Pons (tissue), 1 donor: ENCODE measurements around the gene TRIO.

Experiments
- DNase-seq: peaks from one replicate; pipeline ENCODE4 v3.0.0-alpha.2; 2016; ENCODE audit warnings: low spot score

Gene TRIO

DNA sequence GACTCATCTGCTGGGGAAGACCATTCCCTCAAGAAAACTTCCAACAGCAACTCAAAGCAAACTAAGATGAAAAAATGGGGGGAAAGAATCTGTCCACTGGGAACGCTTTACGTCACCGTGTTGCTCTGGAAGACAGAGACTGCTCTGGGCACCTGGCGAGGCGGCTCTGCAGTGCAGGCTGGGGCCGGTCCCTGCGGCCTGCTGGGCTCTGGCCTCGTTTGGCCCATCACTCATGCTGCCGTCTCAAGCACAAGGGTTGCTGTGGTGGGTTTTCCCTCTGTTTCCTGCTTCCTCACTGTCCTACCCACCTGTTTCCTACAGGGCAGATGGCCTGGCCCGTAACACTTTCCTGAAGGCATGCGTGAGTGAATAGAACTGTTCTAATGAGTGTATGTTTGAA lies 345.6 kb downstream of the TRIO start:
- no peak for DNase-seq

DNA sequence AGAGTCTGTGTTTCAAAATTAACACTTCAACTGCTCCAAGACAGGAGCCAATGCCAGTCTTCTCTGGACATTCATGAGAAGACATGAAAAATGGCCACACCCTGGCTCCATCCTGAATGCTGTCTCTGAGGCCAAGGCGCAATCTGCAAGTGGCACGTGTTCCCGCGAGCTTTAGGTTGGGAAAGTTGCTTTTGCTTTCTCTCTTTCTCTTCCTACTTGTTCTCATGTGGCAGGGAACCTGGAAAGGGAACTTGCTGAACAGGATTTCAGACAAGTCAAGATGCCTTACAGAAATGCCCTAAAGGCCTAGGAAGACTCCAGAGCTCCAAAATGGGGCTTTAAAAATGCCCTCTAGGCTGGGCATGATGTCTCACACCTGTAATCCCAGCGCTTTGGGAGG lies 346.5 kb downstream of the TRIO start:
- DNase-seq = peak; percentile 45

DNA sequence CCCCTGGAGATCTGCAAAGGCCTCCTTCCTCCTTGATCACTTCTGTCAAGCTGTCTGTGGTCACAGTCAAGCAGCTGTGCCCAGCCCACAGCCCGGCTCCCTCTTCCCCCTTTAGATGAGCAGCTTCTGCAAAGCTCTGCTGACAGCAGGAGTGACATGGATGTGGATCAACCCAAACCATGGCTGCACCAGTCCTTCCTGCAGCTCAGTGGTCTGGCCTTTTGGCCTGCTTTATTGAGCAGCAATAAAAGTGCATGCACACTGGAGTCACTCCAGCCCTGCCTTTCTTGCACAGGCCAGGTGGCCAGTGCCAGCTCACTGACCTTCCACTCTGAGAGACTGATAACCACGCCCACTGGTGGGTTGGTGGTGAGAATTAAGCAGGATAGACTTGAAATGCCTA lies 347.2 kb downstream of the TRIO start:
- peak; percentile 55 for DNase-seq

DNA sequence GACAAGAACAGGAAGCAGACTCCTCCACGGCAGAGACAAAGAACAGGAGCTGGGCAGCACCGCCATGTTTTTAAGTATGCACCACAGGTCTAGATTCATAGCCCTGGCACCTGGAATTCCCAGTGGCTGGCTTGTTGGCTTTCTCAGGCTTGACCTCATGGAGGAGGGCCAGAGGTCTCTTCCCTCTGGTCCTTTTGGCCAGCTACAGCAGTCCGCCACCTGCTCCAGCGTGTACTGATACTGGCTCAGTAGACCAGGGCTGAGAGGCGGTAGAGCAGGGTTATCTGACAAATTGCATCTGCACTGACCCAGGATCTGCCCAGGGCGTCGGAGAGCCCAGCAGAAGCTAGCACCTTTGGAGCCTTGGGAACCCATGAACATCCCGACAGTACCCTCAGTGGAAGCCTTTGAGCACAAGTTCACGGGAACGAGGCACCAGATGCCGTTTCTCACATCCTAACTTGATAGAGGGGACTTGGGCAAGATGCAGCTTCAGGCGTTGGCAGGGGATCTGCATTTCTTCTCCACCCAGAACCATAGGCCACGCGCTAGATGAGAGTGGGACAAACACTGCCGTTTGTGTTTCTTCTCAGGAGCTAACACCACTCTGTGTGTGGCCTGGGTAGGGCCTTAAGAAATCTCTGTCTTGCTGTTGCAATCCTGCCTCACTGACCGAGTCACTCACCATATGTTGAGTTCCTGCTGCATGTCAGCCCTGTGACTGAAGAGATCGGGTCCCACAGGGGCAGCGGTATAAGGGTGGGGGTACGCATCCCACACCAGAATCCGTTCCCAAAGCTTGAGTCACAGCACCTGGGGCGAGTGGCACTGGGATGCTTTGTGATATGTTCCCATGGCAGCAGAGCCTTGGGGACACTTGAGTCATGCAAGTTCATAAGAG lies 348.1 kb downstream of the TRIO start:
- DNase-seq = no peak

DNA sequence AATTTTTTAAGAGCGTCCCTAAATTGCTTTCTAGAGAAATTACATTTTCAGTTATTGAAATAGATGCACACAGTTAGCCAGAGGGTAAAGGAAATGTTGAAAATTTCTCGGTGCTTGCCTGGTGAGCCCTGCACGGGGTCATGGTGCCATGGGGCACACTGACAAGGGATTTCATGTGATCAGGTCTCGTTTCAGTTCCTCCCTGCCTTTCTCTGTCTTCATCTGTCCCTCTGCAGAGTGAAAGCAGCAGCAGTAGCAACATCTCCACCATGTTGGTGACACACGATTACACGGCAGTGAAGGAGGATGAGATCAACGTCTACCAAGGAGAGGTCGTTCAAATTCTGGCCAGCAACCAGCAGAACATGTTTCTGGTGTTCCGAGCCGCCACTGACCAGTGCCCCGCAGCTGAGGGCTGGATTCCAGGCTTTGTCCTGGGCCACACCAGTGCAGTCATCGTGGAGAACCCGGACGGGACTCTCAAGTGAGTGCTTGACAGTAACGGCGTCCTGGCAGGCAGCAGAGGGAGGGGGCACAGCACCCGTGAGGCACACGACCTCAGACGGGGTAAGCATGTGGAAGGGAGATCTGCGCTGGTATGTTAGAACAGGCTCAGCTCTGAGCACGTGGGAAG lies 349.3 kb downstream of the TRIO start:
- peak; percentile 25 for DNase-seq

DNA sequence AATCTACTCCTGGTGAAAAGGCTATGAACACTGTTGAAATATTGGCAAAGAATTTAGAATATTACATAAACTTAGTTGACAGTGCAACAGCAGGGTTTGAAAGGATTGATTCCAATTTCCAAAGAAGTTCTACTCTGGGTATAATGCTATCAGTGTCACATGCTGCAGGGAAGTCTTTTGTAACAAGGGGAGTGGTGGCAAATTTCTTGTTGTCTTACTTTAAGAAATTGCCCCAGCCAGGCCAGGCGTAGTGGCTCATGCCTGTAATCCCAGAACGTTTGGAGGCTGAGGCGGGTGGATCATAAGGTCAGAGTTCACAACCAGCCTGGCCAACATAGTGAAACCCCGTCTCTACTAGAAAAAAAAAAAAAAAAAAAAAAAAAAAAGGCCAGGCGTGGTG lies 352.2 kb downstream of the TRIO start:
- DNase-seq = no peak

DNA sequence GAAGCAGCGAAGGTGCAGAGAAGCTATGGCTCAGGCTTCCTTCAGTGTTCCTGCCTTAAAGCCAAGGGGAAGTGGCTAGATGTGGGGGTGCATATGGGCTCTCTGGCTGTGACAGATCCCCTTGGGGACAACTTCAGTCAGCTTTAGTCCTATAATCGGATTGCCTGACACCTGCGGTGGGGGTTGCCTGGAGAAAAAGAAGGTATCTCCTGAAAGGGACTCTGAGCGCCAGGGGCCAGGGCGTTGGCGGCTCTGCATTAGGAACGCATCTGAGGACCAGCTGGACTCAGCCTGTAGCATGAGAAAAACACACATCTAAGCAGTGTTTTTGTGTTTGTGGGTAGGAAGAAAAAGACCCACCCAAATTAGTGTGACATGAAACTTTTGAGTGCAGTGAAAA lies 354.2 kb downstream of the TRIO start:
- no peak for DNase-seq

DNA sequence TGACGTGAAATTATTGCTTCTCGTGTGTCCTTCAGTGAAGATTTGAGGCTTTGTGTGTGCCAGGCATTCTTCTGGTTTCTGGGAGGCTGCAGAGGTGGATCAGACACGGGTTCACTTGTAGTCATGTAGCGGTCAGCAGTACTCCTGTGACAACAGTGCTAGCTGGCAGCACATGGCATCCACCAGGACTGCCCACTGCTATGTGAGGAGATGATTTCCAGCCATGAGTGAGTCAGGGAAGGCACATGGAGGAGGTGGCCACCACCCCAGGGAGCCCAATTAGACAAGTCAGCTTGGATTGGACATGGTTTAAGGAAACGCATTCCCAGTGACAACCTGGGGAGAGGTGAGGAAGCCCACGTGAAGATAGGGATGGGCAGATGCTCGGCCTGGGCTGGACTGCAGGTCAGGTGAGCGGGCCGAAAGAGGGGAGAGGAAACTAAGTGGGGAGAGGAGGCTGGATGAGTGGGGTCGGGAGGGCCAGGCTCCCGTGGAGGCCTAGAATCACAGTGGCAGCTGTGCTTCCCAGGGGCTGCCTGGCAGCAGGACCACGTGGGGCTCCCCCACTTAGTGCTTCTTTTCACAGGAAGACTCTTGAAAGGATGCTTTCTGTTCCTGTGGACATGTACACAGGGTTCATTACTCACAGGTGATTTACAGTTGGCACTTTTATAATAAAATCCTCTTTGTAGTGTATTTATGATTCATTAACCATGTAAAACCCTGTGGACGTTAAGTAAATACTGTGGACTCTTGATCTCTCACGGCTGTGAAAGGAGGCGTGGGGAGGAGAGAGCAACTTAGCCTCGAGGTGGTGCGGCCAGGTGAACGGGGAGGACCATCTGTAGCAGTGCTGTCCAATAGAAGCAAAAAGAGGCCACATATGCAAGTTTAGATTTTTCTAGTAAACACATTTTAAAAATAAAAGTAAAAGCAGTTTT lies 358.5 kb downstream of the TRIO start:
- no peak for DNase-seq

DNA sequence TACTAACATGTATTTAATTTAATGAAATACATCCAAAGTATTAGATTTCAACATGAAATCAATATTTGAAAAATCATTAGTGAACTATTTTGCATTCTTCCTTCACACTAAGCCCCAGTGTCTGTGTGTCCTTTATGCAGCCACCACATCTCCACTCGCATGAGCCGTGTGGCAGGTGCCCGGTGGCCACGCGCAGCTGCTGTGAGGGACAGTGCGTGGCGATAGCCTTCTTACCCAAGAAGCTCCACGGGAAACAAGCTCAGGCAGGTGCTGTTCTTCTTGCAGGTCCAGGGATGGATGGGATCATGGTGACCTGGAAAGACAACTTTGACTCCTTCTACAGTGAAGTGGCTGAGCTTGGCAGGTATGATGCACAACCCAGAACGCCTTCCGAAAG lies 359.1 kb downstream of the TRIO start:
- DNase-seq = no peak

DNA sequence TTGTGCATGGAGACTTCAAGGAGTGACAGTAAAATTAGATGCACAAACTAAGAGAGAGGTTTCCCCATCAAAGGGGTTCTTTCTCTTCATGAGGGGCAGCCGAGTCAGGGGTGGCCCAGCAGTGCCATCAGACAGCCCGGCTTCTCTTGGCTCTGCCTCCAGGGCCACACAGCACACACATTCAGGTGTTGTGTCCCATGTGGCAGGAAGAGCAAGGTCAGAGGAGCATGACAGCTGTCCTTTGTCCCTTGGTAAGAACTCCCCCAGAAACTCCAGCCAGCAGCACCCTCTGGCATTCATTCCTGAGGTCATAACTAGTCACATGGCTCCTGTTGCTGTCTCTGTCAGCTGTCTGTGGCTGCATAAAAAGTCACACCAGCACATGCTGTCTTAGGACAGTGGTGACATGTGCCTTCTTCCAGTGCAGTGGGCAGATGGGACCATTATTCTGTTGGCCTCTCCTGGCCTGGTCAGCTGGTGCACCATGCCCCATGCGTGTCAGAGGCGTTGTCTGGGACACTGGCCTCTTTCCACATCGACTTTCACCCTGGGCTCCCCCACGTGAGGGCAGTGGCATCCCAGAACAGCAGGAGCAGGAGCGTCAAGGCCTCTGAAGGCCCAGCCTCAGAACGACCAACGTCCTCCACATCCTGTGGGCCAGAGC lies 360.0 kb downstream of the TRIO start:
- no peak for DNase-seq

DNA sequence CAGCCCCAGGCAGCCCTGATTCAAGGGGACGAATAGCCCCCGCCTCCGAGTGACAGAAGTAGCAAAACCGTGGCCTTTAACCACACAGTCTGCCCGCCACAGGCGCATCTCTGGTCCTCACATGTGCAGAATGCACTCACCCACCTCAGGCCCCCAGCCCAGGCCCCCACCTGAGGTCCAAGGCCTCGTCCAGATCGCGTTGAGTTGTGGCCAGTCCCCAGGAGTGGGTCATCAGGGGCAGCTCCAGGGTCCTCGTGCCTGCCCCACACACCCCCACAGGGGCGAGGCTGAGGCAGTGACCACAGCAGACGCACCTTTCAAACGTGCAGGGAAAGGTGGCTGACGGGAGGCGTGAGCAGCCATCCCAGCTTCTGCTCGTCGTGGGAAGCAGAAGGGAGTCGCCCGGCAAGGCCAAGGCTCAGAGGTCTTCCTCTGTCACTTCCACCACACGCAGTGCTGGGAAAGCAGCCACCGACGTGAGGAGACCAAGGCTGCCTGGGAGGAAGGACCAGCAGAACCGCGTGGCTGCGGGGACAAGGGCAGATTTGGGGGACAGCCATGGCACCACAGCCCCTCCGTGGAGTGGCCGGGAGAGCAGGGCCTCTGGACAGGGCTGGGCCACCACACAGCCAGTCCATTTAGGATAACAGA lies 360.7 kb downstream of the TRIO start:
- no peak for DNase-seq

DNA sequence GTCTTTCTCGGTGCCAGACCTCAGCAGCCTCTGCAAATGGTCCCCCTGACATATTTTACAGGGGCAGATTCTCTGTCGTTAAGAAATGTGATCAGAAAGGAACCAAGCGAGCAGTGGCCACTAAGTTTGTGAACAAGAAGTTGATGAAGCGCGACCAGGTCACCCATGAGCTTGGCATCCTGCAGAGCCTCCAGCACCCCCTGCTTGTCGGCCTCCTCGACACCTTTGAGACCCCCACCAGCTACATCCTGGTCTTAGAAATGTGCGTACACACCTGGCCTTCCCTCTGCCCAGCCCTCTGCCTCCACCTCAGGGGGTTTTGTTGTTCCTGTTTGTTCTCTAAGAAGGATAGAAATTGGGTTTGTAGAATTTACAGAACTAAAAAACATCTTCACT lies 361.2 kb downstream of the TRIO start:
- DNase-seq = no peak

DNA sequence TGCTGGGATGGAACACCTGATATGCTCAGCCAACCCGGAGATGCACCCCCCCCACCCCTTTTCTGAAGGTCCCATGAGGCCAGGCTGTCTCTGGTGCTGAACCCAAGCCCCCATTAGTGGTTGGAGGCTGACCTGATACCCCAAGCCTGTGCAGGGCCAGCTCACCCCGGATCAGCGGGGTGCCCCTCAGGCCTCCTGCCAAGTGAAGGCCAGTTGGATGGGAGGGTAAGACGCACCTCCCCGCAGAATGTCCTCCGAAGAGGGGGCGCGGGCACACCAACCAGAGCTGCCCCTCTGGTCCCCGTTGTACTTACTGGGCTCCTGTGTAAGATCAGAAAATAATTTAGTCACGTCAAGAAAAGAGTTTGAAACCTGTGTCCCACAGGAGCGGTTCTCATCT lies 361.7 kb downstream of the TRIO start:
- no peak for DNase-seq

DNA sequence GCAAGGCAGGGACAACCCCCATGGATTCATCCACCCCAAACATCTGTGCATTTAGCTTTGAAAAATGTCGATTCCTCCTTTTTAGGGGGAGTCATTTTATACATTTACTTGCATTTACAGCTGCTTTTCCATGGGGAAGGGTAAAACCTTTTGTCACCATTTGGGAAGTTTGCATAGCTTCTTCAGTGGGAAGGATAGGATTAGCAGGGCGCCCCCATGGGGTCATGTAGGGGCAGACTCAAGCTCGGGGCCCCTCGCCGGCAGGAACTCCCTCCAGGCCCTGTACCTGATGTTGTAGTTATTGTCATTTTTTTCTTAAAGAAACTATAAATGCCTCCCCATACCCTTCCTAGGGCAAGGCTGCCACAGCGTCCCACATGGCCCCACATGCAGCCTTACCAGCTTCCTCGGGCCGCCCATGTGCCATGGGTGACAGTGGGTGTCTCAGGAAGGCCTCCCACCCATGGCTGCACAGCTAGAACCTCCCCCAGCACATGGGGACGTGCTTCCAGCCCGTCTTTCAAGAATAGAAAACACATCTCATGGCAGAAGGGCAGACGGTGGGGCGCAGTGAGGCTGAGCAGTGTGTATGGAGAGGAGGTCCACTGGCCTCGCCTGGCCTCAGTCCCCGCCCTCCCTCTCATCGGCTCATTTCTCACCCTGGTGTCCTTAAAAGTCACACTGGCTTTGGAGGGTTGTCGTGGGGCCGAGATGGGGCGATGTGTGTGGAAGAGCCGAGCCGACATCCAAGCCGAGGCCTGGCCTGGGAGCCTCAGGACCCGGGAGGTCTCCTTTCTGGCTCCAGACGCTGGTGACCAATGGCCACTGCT lies 362.4 kb downstream of the TRIO start:
- DNase-seq = no peak

DNA sequence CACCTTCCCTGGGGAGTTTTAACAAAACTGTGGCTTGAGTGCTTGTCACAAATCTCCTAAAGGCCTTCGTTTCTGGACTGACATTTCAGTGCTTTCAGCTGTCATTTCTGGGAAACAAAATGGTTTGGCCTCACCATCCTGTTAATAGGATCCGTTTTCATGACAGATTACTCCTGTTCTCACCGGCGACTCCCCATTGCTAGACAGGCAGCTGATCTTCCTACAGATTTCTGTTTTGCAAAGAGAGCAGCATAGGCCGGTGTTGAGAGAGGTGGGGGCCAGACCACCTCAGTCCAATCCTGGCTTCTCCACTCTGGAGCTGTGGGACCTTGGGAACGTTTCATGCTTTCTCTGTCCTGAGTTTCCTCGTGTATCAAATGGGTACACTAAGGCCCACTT lies 363.0 kb downstream of the TRIO start:
- no peak for DNase-seq

DNA sequence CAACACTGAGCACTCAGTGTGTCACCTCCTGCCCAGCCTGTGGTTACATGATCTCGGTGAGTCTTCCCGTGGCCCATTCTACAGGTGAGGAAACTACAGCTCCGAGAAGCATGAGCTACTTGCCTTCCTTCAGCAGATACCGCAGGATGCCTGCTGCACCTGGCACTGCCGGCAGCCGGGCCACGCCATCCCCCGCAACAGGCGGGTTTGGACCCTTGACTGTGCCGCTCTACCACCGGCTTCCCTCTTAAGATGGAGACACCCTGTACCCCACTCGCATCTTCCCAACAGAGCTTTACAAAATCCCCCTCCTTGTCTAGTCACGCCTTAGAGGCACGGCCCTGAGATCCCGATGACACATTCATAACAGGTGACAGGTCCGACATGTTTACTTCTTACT lies 363.5 kb downstream of the TRIO start:
- no peak for DNase-seq

DNA sequence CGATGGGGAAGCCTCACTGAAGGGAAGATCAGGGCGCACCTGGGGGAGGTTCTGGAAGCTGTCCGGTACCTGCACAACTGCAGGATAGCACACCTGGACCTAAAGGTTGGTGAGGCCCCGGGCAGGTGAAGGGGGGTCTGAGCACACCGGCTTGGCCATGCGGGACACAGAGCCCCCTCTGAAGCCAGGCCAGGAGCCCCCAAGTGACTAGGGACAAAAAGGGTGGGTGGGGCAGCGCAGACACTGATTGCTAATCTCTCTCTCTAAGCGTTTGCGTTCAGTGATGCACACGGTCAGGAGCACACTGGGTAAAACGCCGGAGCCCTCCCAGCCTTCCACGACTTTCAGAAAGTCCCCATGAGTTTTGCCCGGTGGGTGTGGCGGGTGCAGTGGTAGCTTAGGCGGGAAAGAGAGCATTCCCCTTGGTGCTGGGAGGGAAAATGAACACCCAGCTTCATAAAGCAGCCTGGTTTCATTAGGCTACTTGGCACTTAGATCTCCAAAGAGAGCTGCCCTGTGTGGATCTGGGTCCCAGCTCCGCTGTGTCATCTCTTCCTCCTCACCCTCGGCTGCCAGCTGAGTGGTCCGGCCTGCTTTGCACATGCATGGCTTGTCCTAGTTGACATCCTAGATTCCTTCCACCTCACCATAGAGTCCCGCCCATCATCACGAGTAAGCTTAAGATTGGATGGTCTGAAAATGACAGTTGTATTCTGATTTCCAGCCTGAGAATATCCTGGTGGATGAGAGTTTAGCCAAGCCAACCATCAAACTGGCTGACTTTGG lies 364.2 kb downstream of the TRIO start:
- no peak for DNase-seq

DNA sequence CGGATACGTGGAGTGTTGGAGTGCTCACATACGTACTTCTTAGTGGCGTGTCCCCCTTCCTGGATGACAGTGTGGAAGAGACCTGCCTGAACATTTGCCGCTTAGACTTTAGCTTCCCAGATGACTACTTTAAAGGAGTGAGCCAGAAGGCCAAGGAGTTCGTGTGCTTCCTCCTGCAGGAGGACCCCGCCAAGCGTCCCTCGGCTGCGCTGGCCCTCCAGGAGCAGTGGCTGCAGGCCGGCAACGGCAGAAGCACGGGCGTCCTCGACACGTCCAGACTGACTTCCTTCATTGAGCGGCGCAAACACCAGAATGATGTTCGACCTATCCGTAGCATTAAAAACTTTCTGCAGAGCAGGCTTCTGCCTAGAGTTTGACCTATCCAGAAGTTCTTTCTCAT lies 364.9 kb downstream of the TRIO start:
- DNase-seq = no peak

DNA sequence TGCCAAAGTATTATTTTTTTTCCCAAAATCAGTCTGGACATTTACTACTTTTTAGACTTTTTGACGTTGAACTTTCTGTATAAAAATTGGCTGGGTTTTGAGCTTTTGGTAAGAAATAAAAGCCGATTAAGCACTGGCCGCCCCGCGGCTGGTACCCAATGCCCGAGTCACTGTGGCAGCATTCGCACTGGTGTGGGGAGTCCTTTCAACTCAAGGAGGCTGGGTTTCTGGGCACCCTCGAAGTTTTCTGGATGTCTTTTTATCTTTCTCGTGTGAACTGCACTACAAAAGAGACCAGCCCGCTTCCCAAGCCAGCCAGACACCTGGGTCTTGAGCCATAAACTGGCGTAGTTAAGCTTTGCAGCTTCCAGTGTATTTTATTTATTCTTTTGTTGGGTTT lies 366.4 kb downstream of the TRIO start:
- DNase-seq = no peak
